Retinal pigment epithelial cell (primary cell): ENCODE results near the gene B3GALNT1.

Experiments
- DNase-seq: peaks from one replicate; pipeline ENCODE4 v3.0.0-alpha.2; 2010; ENCODE audit warnings: low read depth
- H3K4me3 ChIP-seq: 2 replicates; pipeline ENCODE4 v1.5.1; 2011; ENCODE audit warnings: mild to moderate bottlenecking, low read length, control low read depth, moderate library complexity
- TF ChIP-seq, protein P1 (sequence below): conservative IDR thresholded peaks from 2 replicates; pipeline ENCODE4 v1.5.1; 2011; ENCODE audit warnings: low read depth, low read length, control low read depth, inconsistent platforms

Gene B3GALNT1, protein sequence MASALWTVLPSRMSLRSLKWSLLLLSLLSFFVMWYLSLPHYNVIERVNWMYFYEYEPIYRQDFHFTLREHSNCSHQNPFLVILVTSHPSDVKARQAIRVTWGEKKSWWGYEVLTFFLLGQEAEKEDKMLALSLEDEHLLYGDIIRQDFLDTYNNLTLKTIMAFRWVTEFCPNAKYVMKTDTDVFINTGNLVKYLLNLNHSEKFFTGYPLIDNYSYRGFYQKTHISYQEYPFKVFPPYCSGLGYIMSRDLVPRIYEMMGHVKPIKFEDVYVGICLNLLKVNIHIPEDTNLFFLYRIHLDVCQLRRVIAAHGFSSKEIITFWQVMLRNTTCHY

DNA sequence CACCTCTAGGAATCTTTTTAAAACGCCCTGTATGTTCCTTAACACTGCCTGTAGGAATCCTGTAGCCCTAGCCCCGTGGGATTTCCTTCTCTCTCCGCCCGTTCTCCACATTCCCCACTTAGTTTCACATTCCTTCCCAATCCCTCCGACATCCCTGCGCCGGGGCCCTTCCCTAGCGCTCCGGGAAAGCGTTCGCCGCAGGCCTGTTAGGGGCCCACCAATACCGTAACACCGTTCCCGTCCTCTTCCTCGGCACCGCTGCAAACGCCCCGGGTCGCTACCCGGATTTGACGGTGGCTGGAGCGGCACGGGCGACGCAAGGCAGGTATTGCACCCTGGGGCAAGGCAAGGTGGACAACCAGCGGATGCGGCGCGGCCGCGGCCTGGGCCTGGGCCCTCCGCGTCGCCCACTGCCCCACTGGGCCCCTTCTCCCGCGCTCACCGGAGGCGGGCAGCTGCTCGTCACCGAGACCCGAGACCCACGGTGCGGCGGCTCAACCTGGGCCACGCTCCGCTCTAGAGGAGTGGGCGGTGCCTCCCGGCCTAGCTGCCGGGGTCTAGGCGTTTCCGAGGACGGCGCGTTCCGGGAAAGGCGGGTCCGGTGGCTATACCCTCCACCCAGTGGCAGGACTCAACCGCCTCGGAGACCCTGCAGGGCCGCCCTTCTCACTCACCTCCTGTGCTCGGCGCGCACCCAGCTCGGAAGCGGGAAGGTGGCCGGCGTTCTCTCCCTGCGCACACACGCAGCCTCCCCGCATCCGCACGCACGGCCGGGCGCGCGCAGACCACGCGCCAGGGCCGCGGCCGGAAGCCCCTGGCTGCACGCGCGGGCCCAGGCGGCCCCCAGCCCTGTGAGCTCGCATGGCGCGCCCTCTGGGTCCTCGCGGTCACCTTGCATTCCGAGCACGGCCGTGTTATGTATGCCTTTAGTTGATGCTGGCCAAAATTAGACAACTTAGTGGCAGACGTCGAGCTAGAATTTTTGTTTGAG is at the start of gene B3GALNT1:
TSS of gene B3GALNT1 (minus strand) at position 789 of the 991 bp plus-strand sequence. CDS start 18,595 bp downstream, outside the sequence.
- H3K4me3 ChIP-seq, result peak within 1 kb of the TSS; percentile 66
- DNase-seq, result peak; percentile 34
- TF ChIP-seq, protein P1, sequence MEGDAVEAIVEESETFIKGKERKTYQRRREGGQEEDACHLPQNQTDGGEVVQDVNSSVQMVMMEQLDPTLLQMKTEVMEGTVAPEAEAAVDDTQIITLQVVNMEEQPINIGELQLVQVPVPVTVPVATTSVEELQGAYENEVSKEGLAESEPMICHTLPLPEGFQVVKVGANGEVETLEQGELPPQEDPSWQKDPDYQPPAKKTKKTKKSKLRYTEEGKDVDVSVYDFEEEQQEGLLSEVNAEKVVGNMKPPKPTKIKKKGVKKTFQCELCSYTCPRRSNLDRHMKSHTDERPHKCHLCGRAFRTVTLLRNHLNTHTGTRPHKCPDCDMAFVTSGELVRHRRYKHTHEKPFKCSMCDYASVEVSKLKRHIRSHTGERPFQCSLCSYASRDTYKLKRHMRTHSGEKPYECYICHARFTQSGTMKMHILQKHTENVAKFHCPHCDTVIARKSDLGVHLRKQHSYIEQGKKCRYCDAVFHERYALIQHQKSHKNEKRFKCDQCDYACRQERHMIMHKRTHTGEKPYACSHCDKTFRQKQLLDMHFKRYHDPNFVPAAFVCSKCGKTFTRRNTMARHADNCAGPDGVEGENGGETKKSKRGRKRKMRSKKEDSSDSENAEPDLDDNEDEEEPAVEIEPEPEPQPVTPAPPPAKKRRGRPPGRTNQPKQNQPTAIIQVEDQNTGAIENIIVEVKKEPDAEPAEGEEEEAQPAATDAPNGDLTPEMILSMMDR, result no peak

DNA sequence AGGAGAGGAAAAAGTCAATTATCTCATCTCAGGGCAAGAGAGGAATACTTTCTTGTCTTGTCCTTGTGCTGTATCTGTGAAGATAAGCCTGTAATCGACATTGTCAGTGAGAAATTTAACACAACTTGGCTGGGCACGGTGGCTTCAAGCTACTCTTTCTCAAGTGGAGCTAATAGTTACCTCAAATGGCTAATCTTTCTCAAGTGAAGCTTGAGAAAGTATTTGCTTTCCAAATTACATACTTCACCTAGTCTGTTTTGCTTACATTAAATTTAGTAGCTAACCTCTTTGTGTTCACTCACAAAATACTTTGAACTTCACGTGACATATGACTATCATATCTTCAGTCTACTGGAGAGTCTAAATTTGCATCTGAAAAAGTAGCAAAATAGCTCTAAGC is 48.3 kb upstream of the B3GALNT1 start:
- no peak overlapping the region for H3K4me3 ChIP-seq
- no peak for DNase-seq
- TF ChIP-seq, protein P1, result no peak

DNA sequence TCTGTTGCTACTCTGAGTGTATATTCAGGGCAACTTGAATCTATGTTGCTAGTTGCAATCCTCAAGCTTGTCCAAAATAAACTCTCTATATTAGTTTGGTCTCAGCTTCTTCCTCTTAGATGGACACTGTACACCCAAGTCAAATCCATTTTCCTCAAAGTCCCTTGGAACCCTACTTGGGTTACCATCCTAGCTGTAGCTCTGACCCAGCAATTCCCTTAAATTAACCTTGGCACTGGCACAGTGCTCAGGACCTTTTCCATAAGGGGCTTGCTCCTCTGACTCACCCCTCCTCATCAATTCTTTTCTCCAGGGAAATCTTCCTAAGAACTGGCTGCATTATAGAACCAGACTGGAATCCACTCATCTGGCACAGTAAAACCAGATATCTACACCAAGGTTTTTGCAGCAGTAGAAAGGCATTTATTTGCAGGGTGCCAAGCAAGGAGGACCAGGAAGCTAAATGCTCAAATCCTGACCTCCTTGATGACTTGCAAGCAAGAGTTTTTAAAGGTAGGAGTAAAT is 44.9 kb upstream of the B3GALNT1 start:
- no peak overlapping the region for H3K4me3 ChIP-seq
- TF ChIP-seq, protein P1, result no peak
- DNase-seq, result no peak

DNA sequence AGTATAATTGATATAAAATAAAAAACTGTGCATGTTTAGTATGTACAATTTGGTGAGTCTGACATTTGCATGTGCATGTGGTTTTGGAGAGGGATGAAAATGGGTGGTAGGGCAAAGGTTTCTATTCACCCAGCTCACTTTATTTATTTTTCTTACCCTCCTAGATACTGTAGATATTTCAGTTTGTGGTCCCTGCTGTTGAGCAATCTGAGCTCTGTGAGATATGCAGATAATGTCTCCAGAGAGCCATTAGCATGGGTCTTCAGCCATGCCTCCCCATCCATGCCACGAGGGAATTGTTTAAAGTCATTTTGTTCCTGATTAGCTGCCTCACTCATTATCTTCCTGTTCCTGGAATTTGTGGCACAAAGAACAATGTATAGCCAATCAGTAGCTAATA is 44.4 kb upstream of the B3GALNT1 start:
- TF ChIP-seq, protein P1, result no peak
- no peak overlapping the region for H3K4me3 ChIP-seq
- DNase-seq, result no peak

DNA sequence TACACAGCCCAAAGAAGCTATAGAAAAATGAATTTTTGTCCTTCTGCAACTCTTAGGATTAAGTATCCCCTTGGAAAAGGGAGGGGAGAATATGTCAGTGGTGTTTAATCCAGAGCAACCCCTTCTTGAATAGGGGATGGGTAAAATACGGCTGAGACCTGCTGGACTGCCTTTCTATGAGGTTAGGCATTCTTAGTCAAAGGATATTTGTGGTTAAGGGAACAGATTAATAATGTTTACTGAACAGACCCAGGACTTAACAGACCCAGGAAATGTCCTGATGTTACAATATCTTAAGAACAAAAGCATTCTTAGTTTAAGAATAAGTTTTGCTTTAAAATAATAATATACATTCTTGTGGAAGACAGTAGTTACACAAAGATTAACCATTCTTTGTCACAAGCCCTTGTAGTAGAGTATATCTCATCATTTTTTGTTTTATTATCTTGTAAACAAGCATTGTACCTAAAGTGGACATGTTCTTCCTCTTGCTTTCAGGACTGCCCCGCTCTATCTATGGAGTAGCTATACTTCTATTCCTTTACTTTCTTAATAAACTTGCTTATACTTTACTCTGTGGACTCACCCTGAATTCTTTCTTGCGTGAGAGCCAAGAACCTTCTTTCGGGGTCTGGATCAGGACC is 43.8 kb upstream of the B3GALNT1 start:
- no peak overlapping the region for H3K4me3 ChIP-seq
- no peak for DNase-seq
- TF ChIP-seq, protein P1, result no peak

DNA sequence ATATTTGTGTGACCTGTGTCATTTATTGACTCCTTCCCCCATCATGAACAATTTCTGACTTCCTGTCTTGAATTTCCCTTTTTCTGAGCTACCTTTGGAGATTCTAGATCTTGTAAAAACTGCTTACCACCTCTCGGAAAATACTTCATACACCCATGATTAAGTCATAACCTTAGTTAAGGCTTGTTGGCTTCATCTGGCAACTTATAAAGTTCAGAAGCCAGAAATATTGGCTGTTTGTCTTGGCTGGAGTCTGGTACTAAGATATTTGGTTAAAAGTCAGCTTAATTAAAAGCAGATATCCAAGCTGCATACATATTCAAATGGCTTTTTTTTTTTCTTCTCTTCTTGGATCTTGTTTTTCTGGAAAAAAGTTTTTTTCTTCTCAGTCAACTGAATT is 37.3 kb upstream of the B3GALNT1 start:
- H3K4me3 ChIP-seq, result no peak overlapping the region
- TF ChIP-seq, protein P1, result no peak
- no peak for DNase-seq
